SK-N-MC (cell line): ENCODE data around the gene FLNB.

Experiments
- EZH2 ChIP-seq: fragments of 200-600 bp; sonication (generic); IDR thresholded peaks from one replicate; pipeline ENCODE4 v1.6.1; 2017; ENCODE audit warnings: antibody characterized with exemption
- FOXP2 ChIP-seq: optimal IDR thresholded peaks from 2 replicates; pipeline ENCODE3; 2011; ENCODE audit warnings: mild to moderate bottlenecking, moderate library complexity; ENCODE audit not compliant: insufficient read depth; ENCODE audit errors: extremely low read length, control extremely low read depth
- POLR2AphosphoS5 ChIP-seq: IDR thresholded peaks from 2 replicates; pipeline ENCODE4 v1.6.1; 2012; ENCODE audit warnings: mild to moderate bottlenecking, low read depth, low read length, borderline replicate concordance

DNA sequence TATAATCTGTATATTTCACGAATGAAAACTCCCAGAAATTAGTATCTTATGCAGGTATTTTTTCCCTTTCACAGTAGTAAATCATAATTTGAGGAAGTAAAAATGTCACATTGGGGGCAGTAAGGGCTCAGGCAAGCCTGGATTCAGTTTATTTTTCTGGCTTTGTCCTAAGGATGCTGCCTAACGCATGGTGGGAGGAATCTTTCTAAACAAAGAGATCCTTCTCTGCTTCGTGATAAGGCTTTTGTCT is 166.9 kb downstream of the FLNB start:
- TF ChIP-seq EZH2: no peak
- no peak for TF ChIP-seq FOXP2
- TF ChIP-seq POLR2AphosphoS5: no peak
